GM19239 (cell line): Measurements from ENCODE around the gene IDH3B.

Experiments used
- DNase-seq: peaks from one replicate; pipeline ENCODE4 v3.0.0; 2011; ENCODE audit warnings: low spot score; ENCODE audit not compliant: insufficient read length
- FAIRE-seq: peaks from 2 replicates; lab custom pipeline; 2011; peaks lifted over from hg19 to GRCh38; lab: Jason Lieb, UNC

IDH3B gene

DNA sequence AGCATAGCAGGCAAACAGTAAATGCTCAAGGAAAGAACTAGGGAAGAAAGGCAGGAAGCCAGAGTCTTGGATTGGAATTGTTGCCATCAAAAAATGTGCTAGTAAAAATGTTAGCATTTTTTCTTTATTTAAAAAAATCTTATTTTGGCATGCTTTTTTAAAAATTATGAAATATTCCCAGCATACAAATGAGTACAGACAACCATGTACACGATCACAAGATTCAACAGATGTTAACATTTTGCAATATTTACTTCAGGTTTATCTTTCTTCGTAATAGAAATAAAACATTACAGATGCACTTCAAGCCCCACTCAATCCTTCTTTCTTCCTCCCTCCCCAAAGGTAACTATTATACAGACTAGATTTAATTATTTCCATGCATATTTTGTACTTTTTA lies 39.0 kb downstream of the IDH3B start:
- FAIRE-seq (no peak), DNase-seq (no peak)

DNA sequence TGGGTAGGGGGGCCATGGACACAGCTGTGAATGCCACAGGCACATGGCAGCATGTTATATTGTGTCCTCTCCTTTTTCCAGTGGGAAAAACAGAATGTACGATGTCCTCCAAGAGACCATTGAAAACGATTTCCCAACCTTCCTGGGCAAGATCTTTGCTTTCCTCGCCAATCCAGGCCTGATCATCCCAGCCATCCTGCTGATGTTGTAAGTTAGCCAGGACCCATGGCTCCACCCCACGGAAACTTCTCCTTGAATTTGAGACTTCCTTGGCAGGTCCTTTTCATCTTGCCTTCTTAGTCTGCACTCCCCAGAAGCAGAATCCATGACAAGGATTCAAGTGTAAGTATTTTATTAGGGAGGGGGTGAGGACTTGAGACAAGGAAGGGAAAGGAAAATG lies 39.8 kb downstream of the IDH3B start:
- FAIRE-seq (no peak), DNase-seq (no peak)

DNA sequence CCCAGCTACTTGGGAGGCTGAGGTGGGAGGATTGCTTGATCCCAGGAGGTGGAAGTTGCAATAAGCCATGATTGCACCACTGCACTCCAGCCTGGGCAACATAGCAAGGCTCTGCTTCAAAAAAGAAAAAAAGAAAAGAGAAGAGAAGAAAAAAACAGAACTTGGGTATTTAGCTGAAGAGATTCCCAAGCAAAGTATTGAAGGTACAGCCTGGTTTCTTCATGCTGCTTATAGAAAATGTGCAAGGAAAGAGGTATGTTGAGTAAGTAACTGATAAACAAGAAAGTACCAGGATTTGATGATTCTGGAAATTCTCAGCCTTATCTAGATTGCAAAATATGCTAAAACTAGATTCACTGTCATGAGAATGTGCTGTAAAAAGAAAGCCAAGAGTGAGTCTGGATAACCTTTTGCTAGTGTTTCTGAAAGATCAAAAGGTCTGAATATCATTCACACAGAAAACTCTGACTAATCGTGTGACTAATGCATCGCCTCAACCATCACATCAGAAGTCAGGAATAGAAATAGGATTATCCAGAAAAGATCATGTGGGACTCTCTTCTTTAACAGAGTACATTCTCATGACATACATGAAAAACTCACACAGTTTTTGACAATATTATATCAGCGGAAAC lies 43.9 kb downstream of the IDH3B start:
- DNase-seq, result no peak

DNA sequence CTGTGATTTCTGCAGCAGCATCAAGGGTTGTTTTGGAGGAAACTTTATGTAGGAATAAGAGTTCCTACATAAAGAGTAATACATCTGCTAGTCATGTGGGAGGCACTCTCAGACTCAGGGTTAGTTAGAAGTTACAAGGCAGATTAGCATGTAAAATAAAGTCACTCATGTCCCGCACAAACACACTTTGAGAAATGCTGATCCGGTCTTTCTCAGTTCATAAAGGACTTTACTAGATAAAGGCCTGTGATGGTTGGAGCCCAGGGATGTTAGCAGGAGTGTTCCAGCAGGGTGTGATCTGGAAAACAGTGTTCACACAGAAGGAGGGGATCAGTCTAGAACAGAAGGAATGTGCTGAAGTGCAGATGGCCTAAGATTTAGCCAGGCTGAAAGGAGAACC lies 44.7 kb downstream of the IDH3B start:
- FAIRE-seq, result no peak
- DNase-seq, result no peak

More for the DNA sequence above, 43.9 kb downstream of the IDH3B start:
- FAIRE-seq, result no peak

DNA sequence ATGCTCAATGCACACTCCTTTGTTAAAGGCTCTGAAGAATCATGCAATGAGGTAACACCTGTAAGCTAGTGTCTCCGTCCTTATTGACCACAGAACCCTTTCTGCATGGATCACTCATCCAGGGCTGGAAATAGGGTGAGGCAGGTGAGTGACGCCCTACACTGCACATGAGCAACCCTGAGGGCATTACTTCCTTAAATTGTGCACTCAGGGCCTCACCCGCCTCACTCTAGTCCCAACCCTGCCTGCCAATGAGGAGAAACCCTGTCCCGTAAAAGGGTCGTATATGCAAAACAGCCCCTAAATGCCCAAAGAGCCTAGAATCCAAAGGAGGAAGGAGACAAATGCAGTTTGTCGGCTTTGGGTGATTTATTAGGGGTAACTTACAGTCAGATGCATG lies 45.2 kb downstream of the IDH3B start:
- no peak for FAIRE-seq
- no peak for DNase-seq

DNA sequence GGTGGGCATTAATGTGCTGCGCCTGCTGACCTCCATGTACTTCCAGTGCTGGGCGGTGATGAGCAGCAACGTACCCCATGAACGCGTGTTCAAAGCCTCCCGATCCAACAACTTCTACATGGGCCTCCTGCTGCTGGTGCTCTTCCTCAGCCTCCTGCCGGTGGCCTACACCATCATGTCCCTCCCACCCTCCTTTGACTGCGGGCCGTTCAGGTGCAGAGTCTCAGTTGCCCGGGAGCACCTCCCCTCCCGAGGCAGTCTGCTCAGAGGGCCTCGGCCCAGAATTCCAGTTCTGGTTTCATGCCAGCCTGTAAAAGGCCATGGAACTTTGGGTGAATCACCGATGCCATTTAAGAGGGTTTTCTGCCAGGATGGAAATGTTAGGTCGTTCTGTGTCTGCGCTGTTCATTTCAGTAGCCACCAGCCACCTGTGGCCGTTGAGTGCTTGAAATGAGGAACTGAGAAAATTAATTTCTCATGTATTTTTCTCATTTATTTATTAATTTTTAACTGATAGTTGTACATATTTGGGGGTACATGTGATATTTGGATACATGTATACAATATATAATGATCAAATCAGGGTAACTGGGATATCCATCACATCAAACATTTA lies 46.8 kb downstream of the IDH3B start:
- DNase-seq (no peak), FAIRE-seq (no peak)

DNA sequence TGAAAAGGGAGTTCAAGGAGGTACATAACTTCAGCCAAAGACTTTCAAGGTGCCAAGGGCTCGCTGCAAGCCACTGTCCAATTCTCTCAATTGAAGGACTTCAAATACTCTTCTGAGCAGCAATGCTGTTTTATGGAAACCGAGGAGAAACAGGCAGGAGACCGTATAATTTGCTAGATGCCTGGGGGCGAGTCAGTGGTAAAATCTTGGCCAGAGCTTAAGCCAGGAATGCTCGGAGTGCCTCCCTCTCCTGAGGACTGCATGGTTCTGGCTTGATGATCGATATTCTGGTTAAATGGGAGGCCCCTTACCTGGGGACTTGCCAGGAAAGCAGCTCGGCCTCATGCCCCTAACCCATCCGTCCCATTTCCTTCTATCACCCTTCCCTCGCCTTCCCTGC lies 47.4 kb downstream of the IDH3B start:
- FAIRE-seq, result no peak
- DNase-seq, result no peak

DNA sequence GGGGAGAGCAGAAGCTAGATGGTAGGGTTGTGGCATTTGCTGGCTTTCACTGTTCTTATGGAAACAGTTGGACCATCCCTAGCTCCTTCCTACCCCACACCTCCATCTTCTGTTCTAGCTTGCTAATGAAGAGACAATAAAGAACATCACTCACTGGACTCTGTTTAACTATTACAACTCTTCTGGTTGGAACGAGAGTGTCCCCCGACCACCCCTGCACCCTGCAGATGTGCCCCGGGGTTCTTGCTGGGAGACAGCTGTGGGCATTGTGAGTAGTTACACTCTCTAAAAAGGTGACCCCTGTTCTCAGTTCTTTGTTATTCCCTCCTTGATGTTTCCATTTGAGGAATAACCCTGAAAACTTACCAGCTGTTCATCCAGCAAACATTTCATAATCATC lies 51.9 kb downstream of the IDH3B start:
- FAIRE-seq (no peak), DNase-seq (no peak)

DNA sequence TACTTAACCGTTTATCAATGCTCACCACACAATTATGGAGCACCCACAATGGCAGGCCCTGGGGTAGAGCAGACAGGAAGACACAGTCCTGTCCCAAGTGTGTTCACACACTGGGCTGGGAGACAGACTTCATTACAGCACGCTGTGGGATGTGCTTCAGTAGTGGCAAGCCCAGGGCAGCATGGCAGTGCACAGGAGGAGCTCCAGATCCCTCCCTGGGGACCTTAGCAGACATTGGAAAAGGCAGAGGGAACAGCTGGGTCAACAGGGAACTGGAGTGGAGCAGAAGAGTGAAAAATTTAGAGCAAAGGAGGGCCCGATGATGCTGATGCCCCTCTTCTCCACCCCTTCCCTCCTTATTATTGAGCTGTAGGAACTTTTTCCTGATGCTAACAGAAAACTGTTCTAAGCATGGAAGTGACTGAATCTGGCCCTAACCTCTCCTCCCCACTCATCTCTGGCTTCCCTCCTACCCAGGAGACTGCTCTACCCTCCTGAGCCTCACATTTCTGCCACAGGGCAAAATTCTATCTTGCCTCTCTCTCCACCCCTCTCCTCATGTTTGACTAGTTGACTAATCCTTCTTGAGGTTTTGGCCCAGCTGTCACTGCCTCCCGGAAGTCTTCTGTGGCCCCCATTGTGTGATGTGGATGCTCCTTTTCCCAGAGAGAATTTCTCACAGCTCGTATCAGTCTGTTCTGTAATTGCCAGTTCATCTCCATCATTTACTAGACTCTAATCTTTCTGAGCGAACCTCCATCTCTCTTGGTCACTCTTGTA lies 52.9 kb downstream of the IDH3B start:
- FAIRE-seq, result no peak
- DNase-seq, result no peak

DNA sequence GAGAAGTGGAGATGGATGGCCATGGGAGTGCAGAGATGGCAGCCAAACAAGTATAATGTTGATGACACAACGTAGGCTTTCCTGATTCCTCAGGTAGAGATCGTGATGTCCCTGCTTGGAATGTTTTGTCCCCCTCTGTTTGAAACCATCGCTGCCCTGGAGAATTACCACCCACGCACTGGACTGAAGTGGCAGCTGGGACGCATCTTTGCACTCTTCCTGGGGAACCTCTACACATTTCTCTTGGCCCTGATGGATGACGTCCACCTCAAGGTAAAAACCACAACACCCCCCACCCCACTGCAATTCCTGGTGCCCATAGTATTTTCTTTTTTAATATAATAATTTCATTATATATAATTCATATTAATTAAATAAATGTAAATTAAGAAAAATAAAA lies 53.7 kb downstream of the IDH3B start:
- FAIRE-seq, result no peak

More for the DNA sequence above, 53.7 kb downstream of the IDH3B start:
- no peak for DNase-seq
